Caco-2 (cell line): Measurements from ENCODE around the gene TBKBP1. TPM values are rescaled to one million over a fixed set of nuclear protein-coding genes. Genes with fewer than 3 reads are reported as not detected.

ENCODE experiments used
- BruUV-seq: library from RNA; stranded (reverse); fragments of 400-500 nt; replicated peaks from 2 replicates; lab custom pipeline; 2021; lab: Mats Ljungman, UMichigan
- CTCF ChIA-PET: fragments of 300-600 bp; sonication (Branson Sonifier 250); formaldehyde crosslinking; loops from one replicate; lab custom pipeline; 2022; ENCODE audit warnings: antibody characterized with exemption; lab: Charles Lee
- POLR2A ChIA-PET: fragments of 300-600 bp; sonication (Branson Sonifier 250); formaldehyde crosslinking; loops from one replicate; lab custom pipeline; 2022; ENCODE audit warnings: antibody characterized with exemption; lab: Charles Lee
- DNase-seq, 2 experiments: peaks; one replicate each; pipeline versions ENCODE4 v3.0.0 to v3.0.0-alpha.2; 2020 to 2022
- H3K27me3 ChIP-seq: replicated peaks from 2 replicates; pipeline ENCODE4 v1.6.0; 2011; ENCODE audit warnings: low read length; ENCODE audit not compliant: control insufficient read depth, insufficient read depth
- H3K36me3 ChIP-seq: 2 replicates; pipeline ENCODE4 v1.5.1; 2011; ENCODE audit warnings: low read length; ENCODE audit not compliant: control insufficient read depth, insufficient read depth
- H3K4me1 ChIP-seq: fragments of 250-450 bp; sonication (Bioruptor Pico); 2 replicates; pipeline ENCODE4 v1.5.1; 2020; ENCODE audit warnings: mild to moderate bottlenecking
- H3K4me3 ChIP-seq: 2 replicates; pipeline ENCODE4 v1.5.1; 2011; ENCODE audit warnings: low read depth, mild to moderate bottlenecking, control low read depth, low read length
- H3K9me3 ChIP-seq: fragments of 250-450 bp; sonication (Bioruptor Pico); 2 replicates; pipeline ENCODE4 v1.5.1; 2020; ENCODE audit warnings: mild to moderate bottlenecking, moderate library complexity
- H3K27ac Mint-ChIP-seq: one replicate; pipeline ENCODE4 v1.8.0; 2022; ENCODE audit warnings: mixed read lengths; ENCODE audit not compliant: unreplicated experiment
- H3K27me3 Mint-ChIP-seq: one replicate; pipeline ENCODE4 v1.8.0; 2022; ENCODE audit warnings: mixed read lengths; ENCODE audit not compliant: insufficient read depth, unreplicated experiment
- H3K36me3 Mint-ChIP-seq: one replicate; pipeline ENCODE4 v1.8.0; 2022; ENCODE audit warnings: mild to moderate bottlenecking, mixed read lengths; ENCODE audit not compliant: insufficient read depth, unreplicated experiment
- H3K4me1 Mint-ChIP-seq: one replicate; pipeline ENCODE4 v1.8.0; 2022; ENCODE audit warnings: low read depth, mixed read lengths; ENCODE audit not compliant: unreplicated experiment
- H3K4me3 Mint-ChIP-seq: one replicate; pipeline ENCODE4 v1.8.0; 2022; ENCODE audit warnings: mild to moderate bottlenecking, moderate library complexity, mixed read lengths; ENCODE audit not compliant: unreplicated experiment
- H3K9me3 Mint-ChIP-seq: one replicate; pipeline ENCODE4 v1.8.0; 2022; ENCODE audit warnings: mixed read lengths; ENCODE audit not compliant: unreplicated experiment
- CTCF ChIP-seq, 2 experiments: fragments of 200-600 bp in 1 of 2; IDR thresholded peaks; 1 replicate in 1 of 2; 2 replicates in 1 of 2; pipeline versions ENCODE4 v1.5.1 to v1.8.0; 2011 to 2022; ENCODE audit warnings: antibody characterized with exemption in 1 of 2, control low read depth in 1 of 2, inconsistent platforms in 1 of 2, low read depth in 1 of 2, low read length in 1 of 2, mild to moderate bottlenecking in 1 of 2, moderate library complexity in 1 of 2; ENCODE audit not compliant: insufficient read depth in 1 of 2, severe bottlenecking in 1 of 2, unreplicated experiment in 1 of 2
- intact Hi-C: fragments of 100-400 bp; cut with micrococcal nuclease; formaldehyde crosslinking; loops from one replicate; pipeline ENCODE4 v1.10.0; 2022; ENCODE audit not compliant: unreplicated experiment
- total RNA-seq: library from RNA; stranded (reverse); gene quantifications from 2 replicates; pipeline ENCODE4 v1.2.3, GENCODE V29; 2022

The TBKBP1 gene
- total RNA-seq, 1 experiment from 2014 or later, result 27.4 TPM

- H3K9me3 Mint-ChIP-seq, result no peaks in the 10 kb centered on the region
- ChIA-PET POLR2A (no interaction called here), CTCF (interaction anchor here (0.7 to 1.3 kb wide), 4 partner anchors 14 to 75 kb away, joined by 3 to 4 read pairs (median 3); partner anchors contain the start of gene TBKBP1)
- intact Hi-C loops, result no loop called here
- peak in 1 of 2 experiments; percentile 46 for DNase-seq
- no peaks in the 10 kb centered on the region for H3K36me3 ChIP-seq
- peaks cover 5% of the 10 kb centered on the region for H3K27me3 ChIP-seq
- no peak overlapping the region for H3K4me3 ChIP-seq
- H3K9me3 ChIP-seq, result no peaks in the 10 kb centered on the region
- no peak overlapping the region for H3K27ac Mint-ChIP-seq
- no peaks in the 10 kb centered on the region for H3K36me3 Mint-ChIP-seq
- no peak overlapping the region for H3K4me3 Mint-ChIP-seq
- no peaks in the 10 kb centered on the region; the same call in 1 of the 2 replicates for H3K4me1 ChIP-seq
- no TSS peak for BruUV-seq
- H3K4me1 Mint-ChIP-seq, result peaks cover 3% of the 10 kb centered on the region
- no peak for TF ChIP-seq CTCF (IDR thresholded peaks at IDR 0.05; ENCODE audit: insufficient read depth in 1 of 2, low read depth in 1 of 2, low read length in 1 of 2, severe bottlenecking in 1 of 2, unreplicated experiment in 1 of 2)
- H3K27me3 Mint-ChIP-seq, result peaks cover 31% of the 10 kb centered on the region
Observed at GRCh38 chr17:47727704-47728036, 33.7 kb downstream of the TBKBP1 start.

GRCh38 chr17:47728214-47728877 is 34.4 kb downstream of the TBKBP1 start:
- Mint-ChIP-seq H3K27ac (no peak overlapping the region), H3K9me3 (no peaks in the 10 kb centered on the region), H3K4me1 (peaks cover 7% of the 10 kb centered on the region), H3K27me3 (peaks cover 34% of the 10 kb centered on the region), H3K36me3 (no peaks in the 10 kb centered on the region), H3K4me3 (no peak overlapping the region)
- TF ChIP-seq CTCF (IDR thresholded peaks at IDR 0.05; ENCODE audit: insufficient read depth in 1 of 2, low read depth in 1 of 2, low read length in 1 of 2, severe bottlenecking in 1 of 2, unreplicated experiment in 1 of 2), result no peak
- no peaks in the 10 kb centered on the region for H3K36me3 ChIP-seq
- H3K27me3 ChIP-seq, result peaks cover 5% of the 10 kb centered on the region
- no peaks in the 10 kb centered on the region for H3K9me3 ChIP-seq
- peak in 1 of 2 experiments; percentile 34 for DNase-seq
- no peak overlapping the region for H3K4me3 ChIP-seq
- intact Hi-C loops, result no loop called here
- ChIA-PET CTCF (interaction anchor here (1.1 to 1.2 kb wide), 2 partner anchors 35 to 74 kb away, joined by 3 read pairs; partner anchors contain the start of gene TBKBP1), POLR2A (no interaction called here)
- BruUV-seq, result no TSS peak
- peaks cover 2% of the 10 kb centered on the region for H3K4me1 ChIP-seq

DNA sequence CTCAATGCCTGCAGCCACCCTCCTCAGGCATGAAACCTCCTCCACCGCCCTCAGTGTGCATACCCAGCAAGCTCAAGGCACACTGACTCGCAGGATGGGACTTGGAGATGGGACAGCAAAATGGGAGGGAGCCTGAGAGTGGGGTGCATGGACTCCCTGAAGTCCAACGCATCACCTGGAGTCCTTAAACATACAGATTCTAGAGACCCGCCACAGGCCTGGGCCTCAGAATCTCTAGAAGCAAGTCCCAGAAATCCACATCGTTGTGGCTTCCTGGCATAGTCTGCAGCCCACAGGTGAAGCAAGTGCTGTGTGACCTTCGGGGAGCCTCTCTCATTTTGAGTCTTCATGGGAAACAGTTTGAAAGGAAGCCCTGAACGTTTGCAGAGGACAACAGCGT is 35.5 kb downstream of the TBKBP1 start:
- Mint-ChIP-seq H3K4me3 (no peak overlapping the region), H3K4me1 (peaks cover 7% of the 10 kb centered on the region), H3K27me3 (peaks cover 42% of the 10 kb centered on the region), H3K36me3 (no peaks in the 10 kb centered on the region), H3K9me3 (no peaks in the 10 kb centered on the region), H3K27ac (no peak overlapping the region)
- no TSS peak for BruUV-seq
- H3K36me3 ChIP-seq, result no peaks in the 10 kb centered on the region
- DNase-seq, result peak in 1 of 2 experiments; percentile 43
- no peak for TF ChIP-seq CTCF (IDR thresholded peaks at IDR 0.05; ENCODE audit: insufficient read depth in 1 of 2, low read depth in 1 of 2, low read length in 1 of 2, severe bottlenecking in 1 of 2, unreplicated experiment in 1 of 2)
- intact Hi-C loops, result no loop called here
- ChIA-PET CTCF (interaction anchor here (1.2 to 1.5 kb wide), 2 partner anchors 11 to 32 kb away, joined by 4 to 7 read pairs; no protein-coding TSS in a partner anchor), POLR2A (interaction anchor here (0.5 kb wide), 1 partner anchor 32 kb away, joined by 3 read pairs; no protein-coding TSS in a partner anchor)
- no peak overlapping the region for H3K4me3 ChIP-seq
- H3K4me1 ChIP-seq, result peaks cover 9% of the 10 kb centered on the region
- no peaks in the 10 kb centered on the region for H3K9me3 ChIP-seq
- H3K27me3 ChIP-seq, result peaks cover 10% of the 10 kb centered on the region
